Lower leg skin (tissue), 3 donors: ENCODE results near the gene SRSF1.

Experiments used
- POLR2A ChIP-seq, 2 donors: fragments of 450-650 bp; IDR thresholded peaks; one replicate each; pipeline ENCODE4 v1.6.1; 2016 to 2017; ENCODE audit warnings: antibody characterized with exemption in 2 of 2, mild to moderate bottlenecking in 1 of 2, moderate library complexity in 1 of 2
- TF ChIP-seq, protein P1 (sequence below), 3 donors: fragments of 450-650 bp; IDR thresholded peaks; one replicate each; pipeline ENCODE4 v1.5.1; 2016; ENCODE audit warnings: antibody characterized with exemption in 3 of 3, mild to moderate bottlenecking in 3 of 3, moderate library complexity in 2 of 3

DNA sequence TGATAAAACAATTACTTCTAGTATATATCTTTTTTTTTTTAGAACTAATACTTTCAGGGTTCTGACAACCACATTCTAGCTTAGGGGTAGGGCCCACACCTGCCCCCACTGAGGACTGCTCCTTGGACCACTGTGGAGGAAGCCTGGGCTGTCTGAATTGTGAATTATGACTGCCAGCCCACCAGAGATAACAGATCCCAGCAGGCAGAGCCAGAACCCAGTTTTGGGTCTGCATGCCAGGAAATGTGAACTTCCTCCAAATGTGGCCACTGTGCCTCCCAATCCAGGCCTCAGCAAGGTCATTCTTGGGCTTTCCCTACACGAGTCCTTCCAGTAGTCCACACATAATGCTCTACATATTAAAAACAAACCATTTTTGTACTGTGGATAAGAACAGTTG, 34.9 kb downstream of the SRSF1 start:
- TF ChIP-seq, protein P1, sequence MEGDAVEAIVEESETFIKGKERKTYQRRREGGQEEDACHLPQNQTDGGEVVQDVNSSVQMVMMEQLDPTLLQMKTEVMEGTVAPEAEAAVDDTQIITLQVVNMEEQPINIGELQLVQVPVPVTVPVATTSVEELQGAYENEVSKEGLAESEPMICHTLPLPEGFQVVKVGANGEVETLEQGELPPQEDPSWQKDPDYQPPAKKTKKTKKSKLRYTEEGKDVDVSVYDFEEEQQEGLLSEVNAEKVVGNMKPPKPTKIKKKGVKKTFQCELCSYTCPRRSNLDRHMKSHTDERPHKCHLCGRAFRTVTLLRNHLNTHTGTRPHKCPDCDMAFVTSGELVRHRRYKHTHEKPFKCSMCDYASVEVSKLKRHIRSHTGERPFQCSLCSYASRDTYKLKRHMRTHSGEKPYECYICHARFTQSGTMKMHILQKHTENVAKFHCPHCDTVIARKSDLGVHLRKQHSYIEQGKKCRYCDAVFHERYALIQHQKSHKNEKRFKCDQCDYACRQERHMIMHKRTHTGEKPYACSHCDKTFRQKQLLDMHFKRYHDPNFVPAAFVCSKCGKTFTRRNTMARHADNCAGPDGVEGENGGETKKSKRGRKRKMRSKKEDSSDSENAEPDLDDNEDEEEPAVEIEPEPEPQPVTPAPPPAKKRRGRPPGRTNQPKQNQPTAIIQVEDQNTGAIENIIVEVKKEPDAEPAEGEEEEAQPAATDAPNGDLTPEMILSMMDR (IDR thresholded peaks at IDR 0.05) = no peak
- TF ChIP-seq POLR2A (IDR thresholded peaks at IDR 0.05) = no peak
